Activated CD4-positive, CD25-positive, alpha-beta regulatory T cell (primary cell): Measurements from ENCODE around the gene NDNF.

ENCODE experiments used
- DNase-seq, 4 experiments: peaks; one replicate each; lab custom pipeline; 2025; lab: John Stamatoyannopoulos, UW

NDNF gene

GRCh38 chr4:121015421-121015820 is 56.9 kb downstream of the NDNF start:
- DNase-seq, result no peak

- DNase-seq, result no peak
Measured at GRCh38 chr4:121014544-121014943, 57.8 kb downstream of the NDNF start.

GRCh38 chr4:121011780-121012340 is 60.5 kb downstream of the NDNF start:
- DNase-seq, result no peak

DNA sequence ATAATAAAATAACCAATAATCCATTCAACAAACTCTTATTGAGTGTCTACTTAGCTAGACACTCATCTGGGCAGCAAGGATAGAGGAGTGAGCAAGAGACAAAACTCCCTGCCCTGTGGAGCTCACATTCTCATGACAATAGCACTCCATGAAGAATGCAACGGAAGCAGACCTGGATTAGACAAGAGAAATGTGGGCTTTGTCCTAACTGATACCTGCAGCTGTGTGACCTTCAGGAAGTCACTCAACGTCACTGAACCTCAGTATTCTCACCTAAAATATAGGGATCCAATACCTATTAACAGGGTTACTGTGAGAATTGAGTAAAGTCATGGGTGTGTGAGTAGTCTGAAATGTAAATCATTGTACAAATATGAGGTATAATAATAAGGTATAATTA is 61.2 kb downstream of the NDNF start:
- DNase-seq, result no peak

DNA sequence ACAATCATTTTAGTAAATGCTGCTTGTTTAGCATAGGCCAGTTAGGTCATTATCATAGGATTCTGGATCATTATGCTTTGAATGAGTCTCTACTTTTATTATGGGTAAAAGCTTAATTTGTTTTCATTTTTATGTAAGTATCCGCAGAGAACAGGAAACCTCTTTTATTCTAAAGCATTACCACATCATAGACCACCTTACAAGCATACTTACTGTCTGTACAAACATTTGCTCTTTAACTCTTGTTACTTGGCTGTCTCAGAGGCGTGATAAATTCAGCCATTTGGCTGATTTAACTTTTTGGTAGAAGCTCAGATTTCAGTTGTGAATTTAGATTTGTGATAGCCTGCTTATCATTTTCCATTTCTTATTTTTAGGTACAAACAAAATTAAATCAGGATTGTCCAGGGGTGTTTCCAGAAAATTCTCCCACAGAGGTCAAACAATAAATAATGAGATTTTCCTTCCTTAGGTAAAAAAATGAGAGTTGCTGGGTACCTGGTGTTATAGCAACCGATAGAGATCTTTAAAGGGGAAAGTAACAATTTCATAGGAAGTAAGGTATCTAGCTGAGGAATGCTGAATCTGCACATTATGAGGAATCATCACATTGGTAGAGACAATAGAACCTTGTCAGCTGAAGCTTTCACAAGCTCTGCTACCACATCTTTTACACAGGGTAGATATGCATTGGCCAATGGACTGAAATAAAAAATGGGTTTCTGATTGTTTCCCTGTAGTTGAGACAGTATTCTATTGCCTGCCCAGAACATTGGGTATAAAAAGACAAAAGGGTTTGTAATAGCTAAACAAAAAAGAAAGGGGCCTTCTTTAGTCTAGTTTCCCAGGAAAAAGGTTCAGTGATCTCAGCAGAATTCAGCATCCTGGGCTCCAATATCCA is 62.5 kb downstream of the NDNF start:
- DNase-seq, result no peak

- DNase-seq, result no peak
Measured at GRCh38 chr4:121007660-121008059, 64.7 kb downstream of the NDNF start.

DNA sequence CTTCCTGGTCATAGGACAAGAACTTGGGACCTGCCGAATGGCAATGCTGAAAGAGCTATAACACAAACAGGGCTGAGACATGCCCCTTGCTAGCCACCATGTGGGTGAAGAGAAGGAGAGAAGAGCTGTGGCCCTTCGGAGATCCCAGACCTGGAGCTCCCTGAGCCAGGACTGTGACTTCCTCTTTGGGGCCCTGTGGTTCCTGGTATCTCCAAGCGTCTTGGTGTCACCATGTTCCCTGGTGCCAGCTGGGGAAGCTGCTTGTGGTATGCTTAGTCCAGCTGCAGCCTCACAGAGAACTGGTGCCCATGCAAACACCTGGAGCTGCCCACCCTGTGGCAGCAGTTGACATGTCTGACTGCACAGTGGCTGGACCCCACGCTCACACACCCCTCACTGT is 68.5 kb downstream of the NDNF start:
- DNase-seq, result no peak

GRCh38 chr4:120995266-120996010 is 76.9 kb downstream of the NDNF start:
- DNase-seq, result no peak

DNA sequence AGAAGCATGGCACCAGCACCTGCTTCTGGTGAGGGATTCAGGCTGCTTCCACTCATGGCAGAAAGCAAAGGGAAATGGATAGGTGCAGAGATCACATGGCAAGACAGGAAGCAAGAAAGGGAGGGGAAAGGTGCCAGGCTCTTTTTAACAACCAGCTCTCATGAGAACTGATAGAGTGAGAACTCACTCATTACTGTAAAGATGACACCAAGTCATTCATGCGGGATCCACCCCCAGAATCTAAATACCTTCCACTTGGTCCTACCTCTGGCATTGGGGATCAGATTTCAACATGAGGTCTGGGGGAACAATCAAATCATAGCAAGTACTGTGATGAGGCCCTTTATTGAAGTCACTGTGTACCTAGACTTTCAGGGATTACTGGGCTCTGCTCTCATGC is 77.8 kb downstream of the NDNF start:
- no peak for DNase-seq

DNA sequence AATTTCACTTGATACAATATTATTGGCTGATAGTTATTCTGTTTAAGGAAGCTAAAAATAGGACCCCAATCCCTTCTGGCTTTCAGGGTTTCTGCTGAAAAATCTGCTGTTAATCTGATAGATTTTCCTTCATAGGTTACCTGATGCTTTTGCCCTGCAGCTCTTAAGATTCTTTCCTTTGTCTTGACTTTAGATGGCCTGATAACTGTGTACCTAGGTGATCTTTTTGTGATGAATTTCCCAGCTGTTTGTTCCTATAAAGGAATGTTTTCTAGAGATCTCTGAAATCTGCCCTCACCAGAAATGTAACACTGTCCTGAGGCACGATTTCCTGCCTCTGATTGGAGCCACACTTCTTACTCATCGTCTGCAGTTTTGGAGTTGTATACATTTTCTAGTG is 80.5 kb downstream of the NDNF start:
- no peak for DNase-seq

- DNase-seq, result no peak
Measured at GRCh38 chr4:120990246-120990645, 82.1 kb downstream of the NDNF start.
